HepG2 (cell line): ENCODE measurements around the gene STC2. TPM values are rescaled to one million over a fixed set of nuclear protein-coding genes. Genes with fewer than 3 reads are reported as not detected.
A peak's percentile ranks its signal among the peaks of the same experiment; 100 is the strongest.

Experiments used
- ASH2L ChIP-seq: fragments of 300-600, 200-600 bp; sonication (generic); IDR thresholded peaks from 2 replicates; pipeline ENCODE4 v1.7.0; 2017; ENCODE audit warnings: low read depth, mild to moderate bottlenecking, moderate library complexity, mixed read lengths, low read length; ENCODE audit not compliant: insufficient read length
- CHCHD3 ChIP-seq: sonication (generic); formaldehyde crosslinking; IDR thresholded peaks from 2 replicates; pipeline ENCODE4 v1.8.0; 2022; ENCODE audit warnings: mild to moderate bottlenecking, missing genetic modification reagents, moderate library complexity
- MED13 ChIP-seq: sonication (generic); formaldehyde crosslinking; IDR thresholded peaks from 2 replicates; pipeline ENCODE4 v1.5.0; 2020; ENCODE audit warnings: missing genetic modification reagents
- MIER3 ChIP-seq: IDR thresholded peaks from 2 replicates; pipeline ENCODE4 v1.6.1; 2016; ENCODE audit warnings: missing compliant biosample characterization, borderline replicate concordance
- PHF8 ChIP-seq: sonication (generic); formaldehyde crosslinking; IDR thresholded peaks from 2 replicates; pipeline ENCODE4 v1.5.0; 2020; ENCODE audit warnings: missing genetic modification reagents
- SSRP1 ChIP-seq: IDR thresholded peaks from 2 replicates; pipeline ENCODE4 v1.6.1; 2016; ENCODE audit warnings: control low read depth
- SUZ12 ChIP-seq: fragments of 150-350 bp; IDR thresholded peaks from 2 replicates; pipeline ENCODE4 v1.6.1; 2014; ENCODE audit warnings: low read depth, low read length
- ZFP62 ChIP-seq: sonication (generic); formaldehyde crosslinking; IDR thresholded peaks from 2 replicates; pipeline ENCODE4 v1.4.0; 2020; ENCODE audit warnings: missing genetic modification reagents
- ZNF136 ChIP-seq: sonication (generic); formaldehyde crosslinking; IDR thresholded peaks from 2 replicates; pipeline ENCODE4 v1.8.1; 2022; ENCODE audit warnings: low read depth, mild to moderate bottlenecking, moderate library complexity, missing genetic modification reagents
- ZNF224 ChIP-seq: sonication (generic); formaldehyde crosslinking; IDR thresholded peaks from 2 replicates; pipeline ENCODE4 v1.5.0; 2020; ENCODE audit warnings: mild to moderate bottlenecking, missing genetic modification reagents
- ZNF234 ChIP-seq: sonication (generic); formaldehyde crosslinking; conservative IDR thresholded peaks from 2 replicates; pipeline ENCODE4 v1.5.1; 2020; ENCODE audit warnings: mild to moderate bottlenecking, missing genetic modification reagents
- ZNF274 ChIP-seq: sonication (generic); formaldehyde crosslinking; IDR thresholded peaks from 2 replicates; pipeline ENCODE4 v1.5.1; 2020; ENCODE audit warnings: mild to moderate bottlenecking, missing genetic modification reagents
- ZNF350 ChIP-seq: sonication (generic); formaldehyde crosslinking; IDR thresholded peaks from 2 replicates; pipeline ENCODE4 v1.4.0; 2020; ENCODE audit warnings: mild to moderate bottlenecking, low read depth, missing genetic modification reagents, borderline replicate concordance
- ZNF451 ChIP-seq: sonication (generic); formaldehyde crosslinking; IDR thresholded peaks from 2 replicates; pipeline ENCODE4 v1.5.0; 2020; ENCODE audit warnings: mild to moderate bottlenecking, missing genetic modification reagents
- ZNF589 ChIP-seq: sonication (generic); formaldehyde crosslinking; conservative IDR thresholded peaks from 2 replicates; pipeline ENCODE4 v1.8.0; 2022; ENCODE audit warnings: mild to moderate bottlenecking, moderate library complexity, missing genetic modification reagents
- polyA plus RNA-seq, 8 experiments: library from polyadenylated mRNA; depleted of rRNA in 3 of 8; stranded (reverse) in 7 of 8; unstranded in 1 of 8; fragments of >200 nt; fragmentation: Illumina TruSeq in 4 of 8; extraction: Trizol in 4 of 8; gene quantifications; 2 replicates each; pipeline versions ENCODE4 v1.2.1 to v1.2.3, GENCODE V29; 2011 to 2016; ENCODE audit warnings: low read depth in 4 of 8, missing spikeins in 1 of 8, mixed read lengths in 1 of 8; ENCODE audit not compliant: insufficient read depth in 1 of 8
- total RNA-seq, 5 experiments: library from RNA; depleted of rRNA; stranded (reverse); fragments of >200 nt; fragmentation: Illumina TruSeq; extraction: Trizol; gene quantifications; 2 replicates each; pipeline ENCODE4 v1.2.3, GENCODE V29; 2016; ENCODE audit warnings: low read depth in 1 of 5
- TF ChIP-seq, protein P1 (sequence below): sonication (generic); formaldehyde crosslinking; IDR thresholded peaks from 2 replicates; pipeline ENCODE4 v1.5.0; 2020; ENCODE audit warnings: missing genetic modification reagents, mild to moderate bottlenecking, borderline replicate concordance
- TF ChIP-seq, protein P2 (sequence below): IDR thresholded peaks from 2 replicates; pipeline ENCODE4 v1.6.1; 2012; ENCODE audit warnings: inconsistent platforms
- TF ChIP-seq, protein P3 (sequence below): sonication (generic); formaldehyde crosslinking; IDR thresholded peaks from 2 replicates; pipeline ENCODE4 v1.5.0; 2020; ENCODE audit warnings: missing genetic modification reagents, mild to moderate bottlenecking, borderline replicate concordance
- TF ChIP-seq, protein P4 (sequence below): sonication (generic); formaldehyde crosslinking; IDR thresholded peaks from 2 replicates; pipeline ENCODE4 v1.4.0; 2020; ENCODE audit warnings: mild to moderate bottlenecking, missing genetic modification reagents
- TF ChIP-seq, protein P5 (sequence below): sonication (generic); formaldehyde crosslinking; IDR thresholded peaks from 2 replicates; pipeline ENCODE4 v1.4.0; 2020; ENCODE audit warnings: missing genetic modification reagents

The STC2 gene
- total and polyA plus RNA-seq, 2 of the 13 experiments (the other 11 are each of a cell fraction or from before 2014, with no cell fraction given) = 27.1 to 69.2 TPM

DNA sequence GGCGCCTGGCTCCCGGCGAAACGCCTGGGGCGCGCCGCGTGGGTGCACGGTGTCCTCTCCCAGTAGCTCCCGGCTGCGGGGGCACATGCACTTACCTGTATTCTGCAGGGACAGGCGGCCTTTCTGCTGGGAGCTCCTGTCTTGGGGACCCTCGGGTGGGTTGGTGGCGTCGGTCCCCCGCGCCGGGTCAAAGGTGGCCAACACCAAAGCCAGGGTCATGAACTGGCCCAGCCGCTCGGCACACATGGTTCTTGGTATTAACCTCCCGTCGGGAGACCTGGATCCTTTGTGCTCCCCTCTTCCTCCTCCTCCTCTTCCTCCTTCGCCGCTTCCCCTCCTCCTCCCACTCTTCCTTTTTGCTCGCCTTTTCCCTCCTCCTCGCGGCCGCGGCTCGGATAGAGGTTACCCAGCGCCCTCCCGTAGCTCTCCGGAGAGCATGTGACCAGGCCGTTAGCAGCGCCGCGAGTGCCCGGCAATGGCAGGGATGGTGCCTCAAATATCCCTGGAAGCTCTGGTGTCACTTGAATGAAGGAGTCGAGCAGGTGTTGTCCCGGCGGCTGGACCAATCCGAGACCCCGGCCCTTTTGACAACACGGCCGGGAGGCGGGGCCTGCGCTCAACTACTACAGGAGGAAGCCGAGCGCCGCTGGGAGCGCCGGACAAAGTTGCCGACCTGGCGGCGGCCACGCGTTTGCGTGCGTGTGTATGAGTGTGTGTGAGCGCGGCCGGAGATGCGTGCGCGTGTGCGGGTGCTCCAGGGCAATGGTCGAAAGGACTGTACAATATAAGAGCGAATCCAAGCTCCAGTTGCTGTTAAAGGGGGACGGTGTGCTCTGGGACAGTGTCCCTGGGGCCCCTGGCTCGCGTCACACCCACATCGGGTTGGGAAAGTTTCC, at the start of gene STC2 (continued):
- TF ChIP-seq, protein P1, sequence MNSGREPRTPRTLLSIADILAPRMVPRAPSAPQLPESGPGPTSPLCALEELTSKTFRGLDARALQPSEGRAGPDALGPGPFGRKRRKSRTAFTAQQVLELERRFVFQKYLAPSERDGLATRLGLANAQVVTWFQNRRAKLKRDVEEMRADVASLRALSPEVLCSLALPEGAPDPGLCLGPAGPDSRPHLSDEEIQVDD = peak; percentile 48; the same call in 1 of the 2 replicates
- TF ChIP-seq ZFP62 (CRISPR knock-in tag) (no peak), SUZ12 (no peak), ZNF350 (peak; percentile 76; the same call in 1 of the 2 replicates), ZNF589 (CRISPR knock-in tag) (peak; percentile 96), SSRP1 (CRISPR knock-in tag) (peak; percentile 56), ZNF224 (CRISPR knock-in tag) (peak; percentile 63; the same call in 1 of the 2 replicates), ZNF234 (CRISPR knock-in tag) (0 out of 2 replicates have a peak, but pooled peaks have one; percentile 83), MIER3 (CRISPR knock-in tag) (no peak), CHCHD3 (CRISPR knock-in tag) (no peak), ASH2L (peak; percentile 64), ZNF136 (CRISPR knock-in tag) (0 out of 2 replicates have a peak, but pooled peaks have one; percentile 65), MED13 (CRISPR knock-in tag) (peak; percentile 66; the same call in 1 of the 2 replicates), ZNF451 (CRISPR knock-in tag) (peak; percentile 83), PHF8 (peak; percentile 66), ZNF274 (CRISPR knock-in tag) (peak; percentile 78; the same call in 1 of the 2 replicates)
- TF ChIP-seq, protein P2, sequence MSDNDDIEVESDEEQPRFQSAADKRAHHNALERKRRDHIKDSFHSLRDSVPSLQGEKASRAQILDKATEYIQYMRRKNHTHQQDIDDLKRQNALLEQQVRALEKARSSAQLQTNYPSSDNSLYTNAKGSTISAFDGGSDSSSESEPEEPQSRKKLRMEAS = peak; percentile 92
- TF ChIP-seq, protein P3, sequence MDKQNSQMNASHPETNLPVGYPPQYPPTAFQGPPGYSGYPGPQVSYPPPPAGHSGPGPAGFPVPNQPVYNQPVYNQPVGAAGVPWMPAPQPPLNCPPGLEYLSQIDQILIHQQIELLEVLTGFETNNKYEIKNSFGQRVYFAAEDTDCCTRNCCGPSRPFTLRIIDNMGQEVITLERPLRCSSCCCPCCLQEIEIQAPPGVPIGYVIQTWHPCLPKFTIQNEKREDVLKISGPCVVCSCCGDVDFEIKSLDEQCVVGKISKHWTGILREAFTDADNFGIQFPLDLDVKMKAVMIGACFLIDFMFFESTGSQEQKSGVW (CRISPR knock-in tag) = no peak
- TF ChIP-seq, protein P4, sequence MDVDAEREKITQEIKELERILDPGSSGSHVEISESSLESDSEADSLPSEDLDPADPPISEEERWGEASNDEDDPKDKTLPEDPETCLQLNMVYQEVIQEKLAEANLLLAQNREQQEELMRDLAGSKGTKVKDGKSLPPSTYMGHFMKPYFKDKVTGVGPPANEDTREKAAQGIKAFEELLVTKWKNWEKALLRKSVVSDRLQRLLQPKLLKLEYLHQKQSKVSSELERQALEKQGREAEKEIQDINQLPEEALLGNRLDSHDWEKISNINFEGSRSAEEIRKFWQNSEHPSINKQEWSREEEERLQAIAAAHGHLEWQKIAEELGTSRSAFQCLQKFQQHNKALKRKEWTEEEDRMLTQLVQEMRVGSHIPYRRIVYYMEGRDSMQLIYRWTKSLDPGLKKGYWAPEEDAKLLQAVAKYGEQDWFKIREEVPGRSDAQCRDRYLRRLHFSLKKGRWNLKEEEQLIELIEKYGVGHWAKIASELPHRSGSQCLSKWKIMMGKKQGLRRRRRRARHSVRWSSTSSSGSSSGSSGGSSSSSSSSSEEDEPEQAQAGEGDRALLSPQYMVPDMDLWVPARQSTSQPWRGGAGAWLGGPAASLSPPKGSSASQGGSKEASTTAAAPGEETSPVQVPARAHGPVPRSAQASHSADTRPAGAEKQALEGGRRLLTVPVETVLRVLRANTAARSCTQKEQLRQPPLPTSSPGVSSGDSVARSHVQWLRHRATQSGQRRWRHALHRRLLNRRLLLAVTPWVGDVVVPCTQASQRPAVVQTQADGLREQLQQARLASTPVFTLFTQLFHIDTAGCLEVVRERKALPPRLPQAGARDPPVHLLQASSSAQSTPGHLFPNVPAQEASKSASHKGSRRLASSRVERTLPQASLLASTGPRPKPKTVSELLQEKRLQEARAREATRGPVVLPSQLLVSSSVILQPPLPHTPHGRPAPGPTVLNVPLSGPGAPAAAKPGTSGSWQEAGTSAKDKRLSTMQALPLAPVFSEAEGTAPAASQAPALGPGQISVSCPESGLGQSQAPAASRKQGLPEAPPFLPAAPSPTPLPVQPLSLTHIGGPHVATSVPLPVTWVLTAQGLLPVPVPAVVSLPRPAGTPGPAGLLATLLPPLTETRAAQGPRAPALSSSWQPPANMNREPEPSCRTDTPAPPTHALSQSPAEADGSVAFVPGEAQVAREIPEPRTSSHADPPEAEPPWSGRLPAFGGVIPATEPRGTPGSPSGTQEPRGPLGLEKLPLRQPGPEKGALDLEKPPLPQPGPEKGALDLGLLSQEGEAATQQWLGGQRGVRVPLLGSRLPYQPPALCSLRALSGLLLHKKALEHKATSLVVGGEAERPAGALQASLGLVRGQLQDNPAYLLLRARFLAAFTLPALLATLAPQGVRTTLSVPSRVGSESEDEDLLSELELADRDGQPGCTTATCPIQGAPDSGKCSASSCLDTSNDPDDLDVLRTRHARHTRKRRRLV (CRISPR knock-in tag) = peak; percentile 52; the same call in 1 of the 2 replicates
- TF ChIP-seq, protein P5, sequence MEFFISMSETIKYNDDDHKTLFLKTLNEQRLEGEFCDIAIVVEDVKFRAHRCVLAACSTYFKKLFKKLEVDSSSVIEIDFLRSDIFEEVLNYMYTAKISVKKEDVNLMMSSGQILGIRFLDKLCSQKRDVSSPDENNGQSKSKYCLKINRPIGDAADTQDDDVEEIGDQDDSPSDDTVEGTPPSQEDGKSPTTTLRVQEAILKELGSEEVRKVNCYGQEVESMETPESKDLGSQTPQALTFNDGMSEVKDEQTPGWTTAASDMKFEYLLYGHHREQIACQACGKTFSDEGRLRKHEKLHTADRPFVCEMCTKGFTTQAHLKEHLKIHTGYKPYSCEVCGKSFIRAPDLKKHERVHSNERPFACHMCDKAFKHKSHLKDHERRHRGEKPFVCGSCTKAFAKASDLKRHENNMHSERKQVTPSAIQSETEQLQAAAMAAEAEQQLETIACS (CRISPR knock-in tag) = peak; percentile 45; the same call in 1 of the 2 replicates
